ENCODE measurements around the gene PHYHD1.

DNA sequence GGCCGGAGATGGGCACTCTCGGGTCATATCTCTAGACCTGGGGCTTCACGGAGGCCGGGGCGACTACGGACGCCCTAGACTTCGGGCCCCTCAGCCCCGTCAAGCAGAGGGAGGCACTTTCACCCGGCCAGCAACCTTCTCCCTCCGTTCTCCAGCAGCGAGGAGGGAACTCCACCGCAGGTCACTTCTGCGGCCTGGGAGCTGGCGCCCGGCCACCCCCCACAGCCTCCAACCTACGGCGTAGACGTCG, 26.4 kb downstream of the PHYHD1 start:
- TF ChIP-seq, protein P1, sequence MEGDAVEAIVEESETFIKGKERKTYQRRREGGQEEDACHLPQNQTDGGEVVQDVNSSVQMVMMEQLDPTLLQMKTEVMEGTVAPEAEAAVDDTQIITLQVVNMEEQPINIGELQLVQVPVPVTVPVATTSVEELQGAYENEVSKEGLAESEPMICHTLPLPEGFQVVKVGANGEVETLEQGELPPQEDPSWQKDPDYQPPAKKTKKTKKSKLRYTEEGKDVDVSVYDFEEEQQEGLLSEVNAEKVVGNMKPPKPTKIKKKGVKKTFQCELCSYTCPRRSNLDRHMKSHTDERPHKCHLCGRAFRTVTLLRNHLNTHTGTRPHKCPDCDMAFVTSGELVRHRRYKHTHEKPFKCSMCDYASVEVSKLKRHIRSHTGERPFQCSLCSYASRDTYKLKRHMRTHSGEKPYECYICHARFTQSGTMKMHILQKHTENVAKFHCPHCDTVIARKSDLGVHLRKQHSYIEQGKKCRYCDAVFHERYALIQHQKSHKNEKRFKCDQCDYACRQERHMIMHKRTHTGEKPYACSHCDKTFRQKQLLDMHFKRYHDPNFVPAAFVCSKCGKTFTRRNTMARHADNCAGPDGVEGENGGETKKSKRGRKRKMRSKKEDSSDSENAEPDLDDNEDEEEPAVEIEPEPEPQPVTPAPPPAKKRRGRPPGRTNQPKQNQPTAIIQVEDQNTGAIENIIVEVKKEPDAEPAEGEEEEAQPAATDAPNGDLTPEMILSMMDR (IDR thresholded peaks at IDR 0.05 in 2 of 3, conservative IDR thresholded peaks at IDR 0.05 in 1 of 3; ENCODE audit: control insufficient read depth in 2 of 3, extremely low read depth in 1 of 3, insufficient read depth in 1 of 3, low read depth in 3 of 3, low read length in 3 of 3), result no peak
- TF ChIP-seq, protein P2, sequence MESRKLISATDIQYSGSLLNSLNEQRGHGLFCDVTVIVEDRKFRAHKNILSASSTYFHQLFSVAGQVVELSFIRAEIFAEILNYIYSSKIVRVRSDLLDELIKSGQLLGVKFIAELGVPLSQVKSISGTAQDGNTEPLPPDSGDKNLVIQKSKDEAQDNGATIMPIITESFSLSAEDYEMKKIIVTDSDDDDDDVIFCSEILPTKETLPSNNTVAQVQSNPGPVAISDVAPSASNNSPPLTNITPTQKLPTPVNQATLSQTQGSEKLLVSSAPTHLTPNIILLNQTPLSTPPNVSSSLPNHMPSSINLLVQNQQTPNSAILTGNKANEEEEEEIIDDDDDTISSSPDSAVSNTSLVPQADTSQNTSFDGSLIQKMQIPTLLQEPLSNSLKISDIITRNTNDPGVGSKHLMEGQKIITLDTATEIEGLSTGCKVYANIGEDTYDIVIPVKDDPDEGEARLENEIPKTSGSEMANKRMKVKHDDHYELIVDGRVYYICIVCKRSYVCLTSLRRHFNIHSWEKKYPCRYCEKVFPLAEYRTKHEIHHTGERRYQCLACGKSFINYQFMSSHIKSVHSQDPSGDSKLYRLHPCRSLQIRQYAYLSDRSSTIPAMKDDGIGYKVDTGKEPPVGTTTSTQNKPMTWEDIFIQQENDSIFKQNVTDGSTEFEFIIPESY (IDR thresholded peaks at IDR 0.05), result no peak
